Type B pancreatic cell (in vitro differentiated cells): ENCODE results near the gene TXNRD1. TPM values are rescaled to one million over a fixed set of nuclear protein-coding genes. Genes with fewer than 3 reads are reported as not detected.

Source experiments
- DNase-seq: peaks from one replicate; pipeline ENCODE4 v3.0.0; 2021; ENCODE audit warnings: mixed read lengths; ENCODE audit not compliant: unreplicated experiment; ENCODE audit errors: extremely low spot score
- H3K27ac Mint-ChIP-seq: 2 replicates; pipeline ENCODE4 v1.8.0; 2021; ENCODE audit warnings: mild to moderate bottlenecking, mixed read lengths
- H3K27me3 Mint-ChIP-seq: 2 replicates; pipeline ENCODE4 v1.8.0; 2021; ENCODE audit warnings: mixed read lengths
- H3K36me3 Mint-ChIP-seq: 2 replicates; pipeline ENCODE4 v1.8.0; 2021; ENCODE audit warnings: mixed read lengths
- H3K4me1 Mint-ChIP-seq: one replicate; pipeline ENCODE4 v1.8.0; 2021; ENCODE audit warnings: mixed read lengths; ENCODE audit not compliant: unreplicated experiment
- H3K4me3 Mint-ChIP-seq: 2 replicates; pipeline ENCODE4 v1.8.0; 2021; ENCODE audit warnings: mild to moderate bottlenecking, mixed read lengths
- H3K9me3 Mint-ChIP-seq: 2 replicates; pipeline ENCODE4 v1.8.0; 2021; ENCODE audit warnings: mixed read lengths
- total RNA-seq: library from RNA; stranded (reverse); gene quantifications from 2 replicates; pipeline ENCODE4 v1.2.1, GENCODE V29; 2021; ENCODE audit warnings: low replicate concordance
- TF ChIP-seq, protein P1 (sequence below): fragments of 200-600 bp; sonication (generic); conservative IDR thresholded peaks from 2 replicates; pipeline ENCODE4 v1.5.0; 2021; ENCODE audit warnings: antibody characterized with exemption, mild to moderate bottlenecking

TXNRD1 gene
- total RNA-seq, 1 donor from 2014 or later = 94.7 TPM

DNA sequence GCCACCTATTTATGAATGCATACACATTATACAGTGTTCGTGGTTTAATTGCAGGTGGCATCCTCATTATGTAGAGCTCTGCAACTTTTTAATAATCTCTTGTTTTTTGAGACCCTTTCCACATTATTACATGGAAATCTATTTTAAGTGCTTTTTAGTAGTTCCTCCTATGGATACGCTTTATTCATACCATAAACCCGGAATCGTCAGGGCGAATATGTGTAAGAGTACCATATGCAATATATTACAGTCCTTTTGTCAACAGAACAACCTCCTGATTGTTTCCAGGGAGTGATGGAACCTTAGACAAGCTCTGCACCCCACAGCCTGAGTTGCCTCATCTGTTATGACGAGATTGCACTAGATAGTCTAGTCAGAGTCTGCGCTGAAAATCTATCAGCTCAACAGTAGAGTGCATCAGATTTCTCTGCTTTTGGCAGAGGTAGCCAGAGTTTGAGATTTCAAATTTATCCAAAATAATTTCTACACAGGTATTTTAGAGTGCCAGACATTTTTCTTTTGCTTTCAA, 121.5 kb downstream of the TXNRD1 start:
- Mint-ChIP-seq H3K4me3 (no peak overlapping the region), H3K9me3 (no peaks in the 10 kb centered on the region), H3K4me1 (no peaks in the 10 kb centered on the region), H3K27ac (no peak overlapping the region), H3K27me3 (no peaks in the 10 kb centered on the region), H3K36me3 (peaks cover 27% of the 10 kb centered on the region)
- TF ChIP-seq, protein P1, sequence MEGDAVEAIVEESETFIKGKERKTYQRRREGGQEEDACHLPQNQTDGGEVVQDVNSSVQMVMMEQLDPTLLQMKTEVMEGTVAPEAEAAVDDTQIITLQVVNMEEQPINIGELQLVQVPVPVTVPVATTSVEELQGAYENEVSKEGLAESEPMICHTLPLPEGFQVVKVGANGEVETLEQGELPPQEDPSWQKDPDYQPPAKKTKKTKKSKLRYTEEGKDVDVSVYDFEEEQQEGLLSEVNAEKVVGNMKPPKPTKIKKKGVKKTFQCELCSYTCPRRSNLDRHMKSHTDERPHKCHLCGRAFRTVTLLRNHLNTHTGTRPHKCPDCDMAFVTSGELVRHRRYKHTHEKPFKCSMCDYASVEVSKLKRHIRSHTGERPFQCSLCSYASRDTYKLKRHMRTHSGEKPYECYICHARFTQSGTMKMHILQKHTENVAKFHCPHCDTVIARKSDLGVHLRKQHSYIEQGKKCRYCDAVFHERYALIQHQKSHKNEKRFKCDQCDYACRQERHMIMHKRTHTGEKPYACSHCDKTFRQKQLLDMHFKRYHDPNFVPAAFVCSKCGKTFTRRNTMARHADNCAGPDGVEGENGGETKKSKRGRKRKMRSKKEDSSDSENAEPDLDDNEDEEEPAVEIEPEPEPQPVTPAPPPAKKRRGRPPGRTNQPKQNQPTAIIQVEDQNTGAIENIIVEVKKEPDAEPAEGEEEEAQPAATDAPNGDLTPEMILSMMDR = no peak
- no peak for DNase-seq

GRCh38 chr12:104339663-104340062, 124.1 kb downstream of the TXNRD1 start:
- no peaks in the 10 kb centered on the region for H3K27me3 Mint-ChIP-seq
- peaks cover 4% of the 10 kb centered on the region for H3K4me1 Mint-ChIP-seq
- H3K27ac Mint-ChIP-seq = no peak overlapping the region
- no peak overlapping the region for H3K4me3 Mint-ChIP-seq
- DNase-seq = no peak
- no peaks in the 10 kb centered on the region for H3K9me3 Mint-ChIP-seq
- TF ChIP-seq, protein P1 = no peak
- peaks cover 29% of the 10 kb centered on the region for H3K36me3 Mint-ChIP-seq

- no peaks in the 10 kb centered on the region for H3K9me3 Mint-ChIP-seq
- H3K27me3 Mint-ChIP-seq = no peaks in the 10 kb centered on the region
- H3K27ac Mint-ChIP-seq = no peak overlapping the region
- no peak overlapping the region for H3K4me3 Mint-ChIP-seq
- TF ChIP-seq, protein P1 = no peak
- DNase-seq = no peak
- peaks cover 25% of the 10 kb centered on the region for H3K36me3 Mint-ChIP-seq
- peaks cover 4% of the 10 kb centered on the region for H3K4me1 Mint-ChIP-seq
Measured at GRCh38 chr12:104340177-104340576, 124.6 kb downstream of the TXNRD1 start.

DNA sequence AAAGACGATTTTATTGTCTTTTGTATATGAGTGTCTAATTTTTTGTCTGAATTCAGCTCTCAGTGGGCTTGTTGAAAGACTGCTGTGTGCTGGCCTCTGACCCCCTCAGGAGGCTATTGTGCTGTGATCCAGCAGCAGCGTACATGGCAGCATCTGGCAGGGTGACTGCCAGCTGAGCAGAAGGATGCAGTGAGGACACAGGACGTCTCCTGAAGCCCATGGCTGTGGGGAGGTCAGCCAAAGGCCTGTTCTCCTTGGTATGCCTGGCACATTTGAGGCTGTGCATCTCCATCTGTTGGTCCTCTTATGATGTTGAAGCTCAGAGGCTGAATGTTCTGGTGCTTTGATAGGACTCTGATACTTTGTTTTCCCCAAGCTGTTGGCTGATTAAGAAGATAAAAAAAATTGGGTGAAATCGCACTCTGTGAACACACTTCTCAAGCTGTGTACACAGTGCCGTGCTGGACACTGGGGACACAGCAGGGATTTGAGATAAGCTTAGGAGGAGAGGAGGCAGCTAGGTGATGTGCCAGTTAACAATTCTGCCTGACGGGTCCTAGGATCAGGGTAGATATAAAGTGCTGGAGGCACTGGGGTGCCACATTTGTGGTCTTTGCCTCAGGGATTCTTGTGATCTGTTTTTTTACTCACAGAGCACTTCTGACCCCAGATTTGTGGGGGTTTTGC, 125.5 kb downstream of the TXNRD1 start:
- H3K4me3 Mint-ChIP-seq = no peak overlapping the region
- no peak overlapping the region for H3K27ac Mint-ChIP-seq
- peaks cover 4% of the 10 kb centered on the region for H3K4me1 Mint-ChIP-seq
- no peak for DNase-seq
- H3K9me3 Mint-ChIP-seq = no peaks in the 10 kb centered on the region
- no peaks in the 10 kb centered on the region for H3K27me3 Mint-ChIP-seq
- TF ChIP-seq, protein P1 = no peak
- peaks cover 30% of the 10 kb centered on the region for H3K36me3 Mint-ChIP-seq

DNA sequence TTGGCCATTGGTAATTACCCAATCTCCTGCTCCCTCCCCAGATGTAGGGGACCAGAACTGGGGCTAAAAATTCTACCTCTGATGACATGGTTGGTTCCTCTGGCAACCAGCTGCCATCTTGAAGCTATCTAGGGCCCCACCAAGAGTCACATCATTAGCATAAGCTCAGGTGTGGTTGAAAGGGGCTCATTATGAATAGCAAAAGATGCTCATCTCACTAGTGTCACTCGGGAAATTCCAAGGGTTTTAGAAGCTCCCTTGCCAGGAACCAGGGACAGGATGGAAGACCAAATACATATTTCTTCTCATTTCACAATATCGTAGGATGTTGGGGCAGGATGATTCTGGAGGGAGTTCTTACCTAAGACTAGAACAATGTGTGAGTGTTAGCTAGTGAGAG, 126.6 kb downstream of the TXNRD1 start:
- no peaks in the 10 kb centered on the region for H3K27me3 Mint-ChIP-seq
- H3K27ac Mint-ChIP-seq = no peak overlapping the region
- peaks cover 30% of the 10 kb centered on the region for H3K36me3 Mint-ChIP-seq
- no peak overlapping the region for H3K4me3 Mint-ChIP-seq
- TF ChIP-seq, protein P1 = no peak
- peaks cover 4% of the 10 kb centered on the region for H3K4me1 Mint-ChIP-seq
- DNase-seq = no peak
- no peaks in the 10 kb centered on the region for H3K9me3 Mint-ChIP-seq
